ENCODE measurements around the gene VPS37C.
"Not testable (repeated sequence)": the region's sequence is repeated elsewhere in the genome, so short reads cannot be mapped to it uniquely, and the experiment has no call there.

Gene VPS37C

GRCh38 chr11:61161190-61162091, at the start of gene VPS37C:
Gene VPS37C (minus strand): TSS chr11:61161426. CDS start chr11:61138829, 22,597 bp downstream.
- H3K4me3 ChIP-seq (ENCODE audit: control insufficient read depth, low read depth, low read length) = peak within 1 kb of the TSS; percentile 71
- peak; percentile 29 for DNase-seq (ENCODE audit: low read depth)
- no peak for TF ChIP-seq CTCF (IDR thresholded peaks at IDR 0.05; ENCODE audit: control insufficient read depth, insufficient read depth, low read depth, low read length, missing control alignments)

- not testable (repeated sequence) for H3K4me3 ChIP-seq (ENCODE audit: control insufficient read depth, low read depth, low read length); DNase-seq (ENCODE audit: low read depth)
Measured at GRCh38 chr11:61210629-61211028, 49.4 kb upstream of the VPS37C start.

- DNase-seq (ENCODE audit: low read depth); H3K4me3 ChIP-seq (ENCODE audit: control insufficient read depth, low read depth, low read length): not testable (repeated sequence)
Measured at GRCh38 chr11:61207636-61208310, 46.5 kb upstream of the VPS37C start.

GRCh38 chr11:61204502-61205059, 43.4 kb upstream of the VPS37C start:
- not testable (repeated sequence) for H3K4me3 ChIP-seq (ENCODE audit: control insufficient read depth, low read depth, low read length); DNase-seq (ENCODE audit: low read depth)

GRCh38 chr11:61203873-61204272, 42.6 kb upstream of the VPS37C start:
- DNase-seq (ENCODE audit: low read depth); H3K4me3 ChIP-seq (ENCODE audit: control insufficient read depth, low read depth, low read length): not testable (repeated sequence)

GRCh38 chr11:61202950-61203746, 41.9 kb upstream of the VPS37C start, which contains the start of gene PGA3:
Gene PGA3 (plus strand): TSS chr11:61203515. CDS start chr11:61203565, 50 bp downstream.
- not testable (repeated sequence) for H3K4me3 ChIP-seq (ENCODE audit: control insufficient read depth, low read depth, low read length); DNase-seq (ENCODE audit: low read depth)

- TF ChIP-seq CTCF (IDR thresholded peaks at IDR 0.05; ENCODE audit: control insufficient read depth, insufficient read depth, low read depth, low read length, missing control alignments) = no peak
- H3K4me3 ChIP-seq (ENCODE audit: control insufficient read depth, low read depth, low read length) = no peak overlapping the region
- DNase-seq (ENCODE audit: low read depth) = no peak
Measured at GRCh38 chr11:61201476-61201875, 40.2 kb upstream of the VPS37C start.

GRCh38 chr11:61198948-61199523, 37.8 kb upstream of the VPS37C start:
- no peak for TF ChIP-seq CTCF (IDR thresholded peaks at IDR 0.05; ENCODE audit: control insufficient read depth, insufficient read depth, low read depth, low read length, missing control alignments)
- no peak for DNase-seq (ENCODE audit: low read depth)
- no peak overlapping the region for H3K4me3 ChIP-seq (ENCODE audit: control insufficient read depth, low read depth, low read length)

Measured in AG09309 (cell line).